SH-SY5Y (cell line): ENCODE measurements around the gene CEP63.

Source experiments
- GATA2 ChIP-seq: IDR thresholded peaks from 2 replicates; pipeline ENCODE4 v1.6.1; 2011; ENCODE audit warnings: mild to moderate bottlenecking, low read depth, low read length
- GATA3 ChIP-seq: IDR thresholded peaks from 2 replicates; pipeline ENCODE4 v1.6.1; 2011; ENCODE audit warnings: low read depth, mild to moderate bottlenecking, low read length, moderate library complexity

Gene CEP63

DNA sequence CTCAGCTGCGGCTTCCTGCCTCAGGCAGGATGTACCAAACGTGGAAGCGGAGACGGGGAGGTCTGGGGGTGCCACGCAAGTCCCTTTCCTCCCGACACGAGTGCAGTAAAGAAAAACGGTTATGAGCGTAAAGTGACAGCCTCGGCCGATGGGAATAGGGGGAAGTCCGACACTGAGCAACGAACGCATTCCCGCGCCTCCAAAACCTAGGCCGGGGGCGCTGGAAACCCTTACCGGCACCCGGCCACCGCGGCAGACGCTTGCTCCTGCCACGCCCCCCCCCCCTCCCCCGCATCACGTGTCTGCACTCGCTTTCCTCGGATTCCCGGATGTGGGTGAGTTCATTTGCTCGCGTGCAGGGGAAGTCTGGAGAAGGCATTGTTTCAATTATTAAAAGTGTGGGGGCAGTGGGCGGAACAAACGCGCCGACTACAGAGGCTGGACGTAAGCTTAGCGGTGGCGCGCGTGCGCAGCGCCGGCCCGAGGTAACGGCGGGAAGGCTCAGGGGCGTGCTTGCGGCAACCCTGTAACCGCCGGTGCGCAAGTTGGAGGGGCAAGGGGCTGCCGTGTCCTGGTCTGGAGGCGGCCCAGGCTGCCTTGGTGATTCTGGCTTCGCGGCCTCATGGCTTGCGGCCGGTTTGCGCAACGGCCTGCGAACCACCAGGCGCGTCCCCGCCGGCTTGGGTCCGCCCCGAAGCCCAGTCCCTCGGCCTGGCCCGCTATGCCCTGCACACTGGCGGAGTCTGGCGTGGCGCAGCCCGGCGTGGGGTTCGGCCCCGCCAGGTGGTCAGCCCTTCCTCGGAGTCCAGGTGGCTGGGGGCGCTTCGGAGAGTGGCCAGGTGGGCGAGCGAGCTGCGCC lies at the start of gene CEP63, which contains the start of gene ANAPC13:
Gene CEP63 (plus strand): TSS at position 340 of the 859 bp plus-strand sequence. CDS start 9,264 bp downstream, outside the sequence.
Gene ANAPC13 (minus strand): TSS at position 268 of the 859 bp plus-strand sequence. CDS start 3,081 bp downstream, outside the sequence.
- TF ChIP-seq GATA2 = no peak
- TF ChIP-seq GATA3 = no peak

DNA sequence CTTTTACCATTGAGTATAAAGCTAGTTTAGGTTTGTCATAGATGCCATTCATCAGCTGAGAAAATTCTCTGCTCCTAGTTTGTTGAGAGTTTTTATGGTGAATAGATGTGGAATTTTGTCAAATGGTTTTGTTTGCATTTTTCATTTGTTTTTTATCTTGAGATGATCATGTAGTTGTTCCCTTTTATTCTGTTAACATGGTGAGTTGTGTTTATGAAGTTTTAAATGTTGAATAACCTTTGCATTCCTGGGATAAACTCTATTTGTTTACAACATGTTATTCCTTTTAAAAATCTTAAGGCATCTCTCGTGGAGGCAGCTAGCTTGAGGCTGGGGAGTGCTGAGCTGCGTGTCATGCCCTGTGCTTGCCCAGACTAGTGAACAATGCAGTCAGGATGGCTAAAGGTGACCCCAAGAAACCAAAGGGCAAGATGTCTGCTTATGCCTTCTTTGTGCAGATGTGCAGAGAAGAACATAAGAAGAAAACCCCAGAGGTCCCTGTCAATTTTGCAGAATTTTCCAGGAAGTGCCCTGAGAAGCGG lies 48.6 kb upstream of the CEP63 start:
- TF ChIP-seq GATA2 (no peak), GATA3 (no peak)

DNA sequence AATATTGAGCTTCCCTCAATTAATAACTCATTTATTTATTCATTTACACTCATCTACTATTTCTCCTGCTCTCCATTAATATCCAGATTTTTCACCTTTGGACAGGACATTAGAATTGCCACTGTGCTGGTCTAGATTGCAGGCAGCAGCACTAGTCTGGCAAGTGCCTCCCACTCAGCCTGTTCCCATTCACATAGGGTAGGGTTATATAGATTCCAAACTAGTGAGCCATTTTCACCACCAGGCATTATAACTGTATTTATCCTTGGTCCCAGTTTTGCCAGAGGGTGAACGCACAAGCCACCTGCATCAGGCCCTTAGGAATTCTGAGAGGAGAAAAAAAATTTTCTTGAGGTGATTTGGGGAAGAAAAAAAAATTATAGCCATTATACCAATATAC lies 44.5 kb upstream of the CEP63 start:
- TF ChIP-seq GATA3 (no peak), GATA2 (no peak)

DNA sequence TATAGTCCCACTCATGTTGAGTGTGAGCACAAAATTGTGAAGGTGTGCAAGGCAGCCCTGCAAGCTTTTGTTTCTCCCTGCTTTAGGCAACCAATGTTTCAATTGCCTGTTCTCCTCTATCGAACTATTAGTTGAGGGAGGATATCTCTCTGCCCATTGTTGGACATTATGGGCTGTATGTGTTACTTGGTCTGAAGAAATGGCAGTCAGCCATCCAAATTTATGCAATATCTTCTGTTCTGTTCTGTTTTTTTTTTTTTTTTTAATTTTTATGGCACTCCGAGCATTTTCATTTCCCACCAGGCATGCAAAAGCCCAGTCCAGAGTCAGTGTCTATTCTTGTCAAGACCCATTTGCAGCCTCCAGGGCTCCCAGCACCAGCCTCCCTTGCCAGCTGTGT lies 44.0 kb upstream of the CEP63 start:
- TF ChIP-seq GATA2 = no peak
- TF ChIP-seq GATA3 = no peak

DNA sequence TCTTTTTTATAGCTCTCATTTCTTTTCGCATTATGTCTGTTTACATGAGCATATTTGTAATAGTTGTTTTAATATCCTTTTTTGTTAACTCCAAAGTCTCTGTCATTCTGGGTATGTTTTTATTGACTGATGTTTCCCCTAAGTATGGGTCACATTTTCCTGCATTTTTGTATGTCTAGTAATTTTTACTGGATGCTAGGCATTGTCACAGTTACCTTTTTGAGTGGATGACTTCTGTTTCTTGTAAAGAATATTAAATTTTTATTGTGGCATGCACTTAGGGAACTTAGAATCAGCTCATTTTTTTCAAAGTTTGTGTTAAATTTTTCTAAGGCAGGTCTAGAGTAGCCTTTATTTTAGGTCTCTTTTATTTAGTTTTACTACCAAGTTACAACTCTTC lies 40.8 kb upstream of the CEP63 start:
- TF ChIP-seq GATA2 = no peak
- TF ChIP-seq GATA3 = no peak

DNA sequence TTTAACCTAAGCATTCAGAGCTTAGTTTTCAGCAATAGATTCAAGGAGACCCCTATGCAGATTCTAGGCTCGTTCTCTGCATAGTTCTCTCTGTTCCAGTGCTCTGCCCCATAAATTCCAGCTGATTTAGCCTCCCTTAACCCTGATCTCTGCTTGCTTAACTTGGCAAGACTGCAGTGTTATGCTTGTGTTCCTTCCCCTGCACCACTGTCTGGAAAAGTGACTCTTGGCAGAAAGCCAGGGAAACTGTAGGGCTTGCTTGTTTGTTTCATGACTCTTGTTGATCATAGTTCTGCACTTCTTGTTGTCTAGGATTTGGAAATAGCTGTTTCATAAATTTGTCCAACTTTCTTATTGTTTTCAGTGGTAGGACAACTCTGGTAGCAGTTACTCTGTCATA lies 40.2 kb upstream of the CEP63 start:
- TF ChIP-seq GATA3 = no peak
- no peak for TF ChIP-seq GATA2

DNA sequence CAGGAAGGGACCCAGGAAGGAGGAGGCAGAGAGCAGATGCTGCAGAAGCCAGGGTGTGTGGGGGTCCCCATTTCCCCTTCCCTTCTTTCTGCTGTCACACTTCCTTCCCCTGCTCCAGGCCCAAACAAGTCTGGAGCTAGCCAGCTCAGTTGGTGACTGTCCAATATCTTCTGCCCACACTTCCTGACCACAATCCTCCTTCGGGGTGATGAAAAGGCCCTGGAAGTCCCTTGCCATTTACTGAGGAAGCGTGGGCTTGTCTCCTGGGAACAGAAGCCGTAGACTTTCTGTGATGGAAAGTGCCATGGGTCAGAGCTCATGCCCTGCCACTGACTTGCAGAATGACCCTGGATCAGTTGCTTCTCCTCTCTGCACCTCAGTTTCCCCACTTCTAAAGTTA lies 39.1 kb upstream of the CEP63 start:
- TF ChIP-seq GATA2 (no peak), GATA3 (no peak)

DNA sequence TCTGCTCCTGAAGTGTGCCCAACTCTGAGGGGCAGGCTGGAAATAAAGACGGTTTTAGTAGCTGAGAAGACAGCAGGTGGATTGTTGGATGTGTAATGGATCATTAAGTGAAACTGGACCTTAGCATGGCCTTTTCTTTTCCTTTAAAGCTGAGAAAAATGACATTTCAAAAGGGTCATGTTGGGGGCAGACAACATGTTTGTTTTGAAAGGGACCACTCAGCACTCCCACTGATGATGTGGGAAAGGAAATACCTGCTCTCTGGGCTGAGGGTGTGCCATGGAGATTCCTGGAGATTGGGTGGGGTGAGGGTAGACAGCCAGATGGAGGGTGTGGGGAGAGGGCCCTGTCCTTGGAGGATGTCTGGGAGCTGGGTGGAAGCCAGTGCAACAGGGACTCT lies 38.5 kb upstream of the CEP63 start:
- TF ChIP-seq GATA2 (no peak), GATA3 (no peak)

DNA sequence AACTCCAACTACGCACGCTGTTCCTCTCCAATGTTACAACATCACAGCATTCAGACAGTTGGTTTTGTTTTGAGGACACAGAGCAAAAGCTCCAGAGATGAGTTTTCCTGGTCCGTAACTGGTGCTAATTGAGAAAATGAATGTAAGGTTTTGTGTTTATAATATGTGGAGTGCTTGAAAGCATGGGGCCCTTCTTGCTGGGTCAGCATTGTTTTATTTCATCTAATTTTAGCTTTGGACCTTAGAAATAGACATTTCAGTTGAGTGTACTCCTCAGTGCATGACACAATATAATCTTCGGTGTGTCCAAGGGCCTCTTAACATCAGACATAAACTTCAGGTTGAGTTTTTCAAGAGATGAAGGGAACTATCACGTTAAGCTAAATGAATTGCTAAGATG lies 37.2 kb upstream of the CEP63 start:
- TF ChIP-seq GATA2 = no peak
- no peak for TF ChIP-seq GATA3

DNA sequence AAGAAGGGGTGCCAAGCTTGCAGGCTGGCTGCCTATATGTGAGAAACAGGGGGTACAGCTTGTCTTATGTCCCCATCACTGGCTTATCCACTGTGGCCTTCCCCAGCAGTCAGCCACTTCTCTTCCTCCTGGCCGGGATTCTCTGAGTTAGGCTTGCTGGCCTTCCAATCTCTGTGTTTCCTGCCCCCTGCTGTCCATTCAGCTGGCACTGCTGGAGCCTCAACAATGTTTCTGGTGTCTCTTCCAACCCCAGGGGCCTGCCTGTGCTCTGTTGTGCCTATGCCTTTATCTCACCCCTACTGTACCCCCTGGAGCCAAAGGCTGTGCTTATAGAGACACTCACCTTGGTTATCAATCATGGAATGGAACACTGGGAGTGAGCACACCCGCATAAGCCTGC lies 36.6 kb upstream of the CEP63 start:
- TF ChIP-seq GATA2 (no peak), GATA3 (no peak)

DNA sequence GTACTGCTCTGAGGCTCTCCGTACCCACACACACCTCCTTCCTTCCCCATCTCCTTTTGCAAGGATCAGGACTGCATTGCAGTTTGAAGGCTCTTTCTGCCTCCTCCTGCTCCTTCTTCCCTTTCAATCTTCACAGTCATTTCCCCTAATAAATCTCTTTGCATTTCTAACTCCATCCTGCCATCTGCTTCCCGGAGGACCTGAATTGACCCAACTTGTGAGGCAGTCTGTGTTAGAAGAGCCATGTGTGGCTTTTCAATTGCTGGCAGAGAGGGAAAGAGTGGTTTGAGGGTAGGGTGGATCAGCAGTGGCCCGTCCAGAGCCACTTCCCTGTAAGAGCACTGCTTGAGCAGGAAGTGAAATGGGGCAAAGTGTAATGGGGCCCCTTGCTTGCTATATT lies 35.9 kb upstream of the CEP63 start:
- TF ChIP-seq GATA2 = no peak
- TF ChIP-seq GATA3 = no peak

DNA sequence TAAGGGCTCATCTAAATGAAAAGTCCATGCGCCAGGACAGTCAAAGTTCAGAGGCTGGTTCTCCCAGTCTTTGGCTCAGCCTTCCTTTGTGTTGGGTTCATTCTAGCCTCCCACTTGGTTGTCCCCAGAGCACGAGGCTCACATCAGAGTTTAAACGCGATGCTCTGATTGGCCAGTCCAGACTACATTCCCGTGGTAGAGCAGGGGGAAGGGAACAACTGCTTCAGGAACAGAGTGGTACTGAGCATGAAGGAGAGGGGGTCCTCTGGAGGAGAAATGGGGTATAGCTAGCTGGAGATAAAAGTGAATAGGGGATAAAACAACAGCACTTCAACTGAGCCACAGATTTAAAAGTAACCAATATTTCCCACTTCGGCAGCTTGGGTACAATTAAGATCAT lies 32.2 kb upstream of the CEP63 start:
- TF ChIP-seq GATA2 (no peak), GATA3 (no peak)

DNA sequence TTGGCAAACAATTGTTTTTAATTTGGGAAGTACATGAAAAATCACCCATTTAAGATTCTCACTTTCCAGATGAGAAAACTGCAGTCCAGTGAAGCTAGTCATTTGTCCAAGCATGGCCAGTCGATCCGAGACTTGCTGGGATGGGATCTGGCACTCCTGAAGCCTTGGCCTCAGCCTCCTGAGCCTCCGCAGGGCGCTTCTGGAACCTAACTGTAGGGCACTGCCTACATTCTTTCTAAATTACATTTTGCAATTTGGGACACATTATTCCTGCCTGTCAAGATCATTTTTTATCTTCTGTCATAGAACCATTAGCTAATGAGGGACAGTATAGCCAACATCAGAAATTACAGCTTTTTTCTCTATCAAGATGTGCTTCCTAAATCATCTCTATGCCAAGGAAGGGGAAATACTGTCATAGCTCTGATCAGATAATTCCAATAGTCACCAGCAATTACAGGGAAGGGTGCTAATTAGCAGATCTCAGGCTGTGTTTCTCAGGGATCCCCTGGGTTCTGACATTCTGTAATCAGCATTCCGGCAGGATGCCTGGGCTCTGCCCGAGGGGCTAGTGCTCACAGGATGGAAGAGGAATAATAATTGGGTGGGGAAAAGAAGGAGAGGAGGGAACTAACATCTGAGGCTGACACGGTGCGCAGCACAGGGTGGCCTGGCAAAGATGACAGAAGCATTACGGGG lies 28.3 kb upstream of the CEP63 start:
- TF ChIP-seq GATA2 (no peak), GATA3 (no peak)

DNA sequence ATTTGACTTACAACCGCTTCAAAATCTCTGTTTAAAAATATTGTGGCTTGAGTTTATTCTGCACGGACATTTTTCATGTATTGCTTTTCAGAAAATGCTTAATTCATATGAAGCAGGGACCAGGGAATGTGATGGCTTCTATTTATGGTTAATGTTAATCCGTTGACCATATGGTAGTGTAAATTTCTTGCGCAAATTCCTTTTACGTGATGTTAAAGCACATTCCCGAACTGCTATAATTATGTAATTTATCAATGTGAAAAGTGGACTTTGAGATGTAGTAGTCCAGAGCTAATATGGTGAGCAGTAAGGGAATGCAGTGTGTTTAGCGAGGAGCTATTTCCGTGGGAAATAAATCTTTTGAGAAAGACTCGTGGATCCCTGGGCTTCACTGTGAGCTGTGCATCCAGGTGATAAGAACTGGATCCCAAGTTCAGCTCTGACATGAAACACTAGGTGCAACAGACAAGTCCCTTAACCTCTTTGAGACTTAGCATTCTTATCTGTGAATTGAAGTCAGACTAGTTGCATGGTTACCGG lies 27.4 kb upstream of the CEP63 start:
- no peak for TF ChIP-seq GATA3
- no peak for TF ChIP-seq GATA2
